DMS79 (cell line): ENCODE data around the gene TMEM234.
A peak's percentile ranks its signal among the peaks of the same experiment; 100 is the strongest.

ENCODE experiments used
- DNase-seq: peaks from one replicate; lab custom pipeline; 2025; lab: John Stamatoyannopoulos, UW

Gene TMEM234

GRCh38 chr1:32239790-32240139 is 17.6 kb upstream of the TMEM234 start:
- DNase-seq, result peak; percentile 64

- DNase-seq, result peak; percentile 64
Measured at GRCh38 chr1:32239337-32239736, 17.2 kb upstream of the TMEM234 start.

- no peak for DNase-seq
Measured at GRCh38 chr1:32234792-32235191, 12.6 kb upstream of the TMEM234 start.

- peak; percentile 81 for DNase-seq
Measured at GRCh38 chr1:32232558-32233304, 10.6 kb upstream of the TMEM234 start.

- DNase-seq, result no peak
Measured at GRCh38 chr1:32231843-32232432, 9.8 kb upstream of the TMEM234 start.

- no peak for DNase-seq
Measured at GRCh38 chr1:32228771-32229170, 6.6 kb upstream of the TMEM234 start.

- DNase-seq, result no peak
Measured at GRCh38 chr1:32224285-32224684, 2.1 kb upstream of the TMEM234 start.

GRCh38 chr1:32223683-32224082 is 1.5 kb upstream of the TMEM234 start:
- DNase-seq, result no peak

- no peak for DNase-seq
Measured at GRCh38 chr1:32221581-32221979, 573 bp downstream of the TMEM234 start.

GRCh38 chr1:32220746-32221580 is 1.2 kb downstream of the TMEM234 start:
- DNase-seq, result peak; percentile 97

GRCh38 chr1:32219022-32219421 is 3.1 kb downstream of the TMEM234 start:
- DNase-seq, result no peak

- no peak for DNase-seq
Measured at GRCh38 chr1:32216566-32216965, 5.6 kb downstream of the TMEM234 start.

GRCh38 chr1:32215629-32216480 is 6.3 kb downstream of the TMEM234 start:
- DNase-seq, result peak; percentile 43

GRCh38 chr1:32208891-32209328 is 13.2 kb downstream of the TMEM234 start, which contains the start of gene DCDC2B:
TSS of gene DCDC2B (plus strand) at chr1:32209089. CDS start at chr1:32209094, 5 bp downstream.
- DNase-seq, result peak; percentile 96

- DNase-seq, result no peak
Measured at GRCh38 chr1:32208469-32208868, 13.7 kb downstream of the TMEM234 start.

- peak; percentile 94 for DNase-seq
Measured at GRCh38 chr1:32205401-32206370, 16.5 kb downstream of the TMEM234 start, which contains the start of gene IQCC. TSS of gene IQCC (plus strand) at chr1:32205671. CDS start at chr1:32205682, 11 bp downstream.

- DNase-seq, result no peak
Measured at GRCh38 chr1:32204943-32205361, 17.2 kb downstream of the TMEM234 start.

- DNase-seq, result peak; percentile 13
Measured at GRCh38 chr1:32201011-32201855, 20.9 kb downstream of the TMEM234 start.

- peak; percentile 65 for DNase-seq
Measured at GRCh38 chr1:32200226-32201010, 21.7 kb downstream of the TMEM234 start, which contains the start of gene CCDC28B. TSS of gene CCDC28B (plus strand) at chr1:32200595. CDS start at chr1:32201936, 1,341 bp downstream.
